Measurements from ENCODE around the gene FAF2.

Gene FAF2

GRCh38 chr5:176454724-176455394 lies 6.7 kb downstream of the FAF2 start:
- in situ Hi-C loops (cut with MboI; ENCODE audit: low sequenced_read_pairs): no loop called here
- Histone ChIP-seq H3K9me3 (no peaks in the 10 kb centered on the region), H3K4me1 (peaks cover 4% of the 10 kb centered on the region; the same call in 1 of the 2 replicates), H3K4me3 (no peak overlapping the region), H3K36me3 (replicated peaks) (peaks cover 26% of the 10 kb centered on the region), H3K27me3 (ENCODE audit: low read depth) (no peaks in the 10 kb centered on the region)
- DNase-seq (ENCODE audit: low spot score in 2 of 2): no peak

GRCh38 chr5:176458904-176459561 lies 10.8 kb downstream of the FAF2 start:
- in situ Hi-C loops (cut with MboI; ENCODE audit: low sequenced_read_pairs): no loop called here
- no peaks in the 10 kb centered on the region for H3K4me1 ChIP-seq
- no peaks in the 10 kb centered on the region for H3K27me3 ChIP-seq (ENCODE audit: low read depth)
- H3K4me3 ChIP-seq: no peak overlapping the region
- H3K36me3 ChIP-seq (replicated peaks): peaks cover 7% of the 10 kb centered on the region
- no peak for DNase-seq (ENCODE audit: low spot score in 2 of 2)
- H3K9me3 ChIP-seq: no peaks in the 10 kb centered on the region

GRCh38 chr5:176461349-176461748 lies 13.2 kb downstream of the FAF2 start:
- no peaks in the 10 kb centered on the region for H3K4me1 ChIP-seq
- no peak overlapping the region for H3K4me3 ChIP-seq
- in situ Hi-C loops (cut with MboI; ENCODE audit: low sequenced_read_pairs): no loop called here
- peaks cover 9% of the 10 kb centered on the region; the same call in 1 of the 2 replicates for H3K36me3 ChIP-seq (replicated peaks)
- H3K27me3 ChIP-seq (ENCODE audit: low read depth): no peaks in the 10 kb centered on the region
- no peaks in the 10 kb centered on the region for H3K9me3 ChIP-seq
- no peak for DNase-seq (ENCODE audit: low spot score in 2 of 2)

GRCh38 chr5:176463113-176463764 lies 15.1 kb downstream of the FAF2 start:
- no peaks in the 10 kb centered on the region for H3K9me3 ChIP-seq
- H3K4me1 ChIP-seq: no peaks in the 10 kb centered on the region
- peaks cover 13% of the 10 kb centered on the region; the same call in 1 of the 2 replicates for H3K36me3 ChIP-seq (replicated peaks)
- no peaks in the 10 kb centered on the region for H3K27me3 ChIP-seq (ENCODE audit: low read depth)
- in situ Hi-C loops (cut with MboI; ENCODE audit: low sequenced_read_pairs): no loop called here
- H3K4me3 ChIP-seq: no peak overlapping the region
- no peak for DNase-seq (ENCODE audit: low spot score in 2 of 2)

- Histone ChIP-seq H3K27me3 (ENCODE audit: low read depth) (no peaks in the 10 kb centered on the region), H3K36me3 (replicated peaks) (peaks cover 13% of the 10 kb centered on the region; the same call in 1 of the 2 replicates), H3K4me1 (no peaks in the 10 kb centered on the region), H3K9me3 (no peaks in the 10 kb centered on the region), H3K4me3 (no peak overlapping the region)
- in situ Hi-C loops (cut with MboI; ENCODE audit: low sequenced_read_pairs): no loop called here
- DNase-seq (ENCODE audit: low spot score in 2 of 2): no peak
Observed at GRCh38 chr5:176466245-176466871, 18.2 kb downstream of the FAF2 start.

- DNase-seq (ENCODE audit: low spot score in 2 of 2): no peak
- peaks cover 4% of the 10 kb centered on the region for H3K4me1 ChIP-seq
- no peak overlapping the region for H3K4me3 ChIP-seq
- peaks cover 16% of the 10 kb centered on the region; the same call in 1 of the 2 replicates for H3K36me3 ChIP-seq (replicated peaks)
- in situ Hi-C loops (cut with MboI; ENCODE audit: low sequenced_read_pairs): no loop called here
- H3K9me3 ChIP-seq: no peaks in the 10 kb centered on the region; the same call in 1 of the 2 replicates
- H3K27me3 ChIP-seq (ENCODE audit: low read depth): no peaks in the 10 kb centered on the region
Observed at GRCh38 chr5:176469296-176469695, 21.1 kb downstream of the FAF2 start.

GRCh38 chr5:176470539-176470938 lies 22.4 kb downstream of the FAF2 start:
- no peaks in the 10 kb centered on the region; the same call in 1 of the 2 replicates for H3K9me3 ChIP-seq
- in situ Hi-C loops (cut with MboI; ENCODE audit: low sequenced_read_pairs): no loop called here
- no peak for DNase-seq (ENCODE audit: low spot score in 2 of 2)
- H3K27me3 ChIP-seq (ENCODE audit: low read depth): no peaks in the 10 kb centered on the region
- H3K36me3 ChIP-seq (replicated peaks): peaks cover 15% of the 10 kb centered on the region; the same call in 1 of the 2 replicates
- peaks cover 4% of the 10 kb centered on the region for H3K4me1 ChIP-seq
- H3K4me3 ChIP-seq: no peak overlapping the region

- H3K4me3 ChIP-seq: no peak overlapping the region
- peaks cover 10% of the 10 kb centered on the region; the same call in 1 of the 2 replicates for H3K36me3 ChIP-seq (replicated peaks)
- in situ Hi-C loops (cut with MboI; ENCODE audit: low sequenced_read_pairs): no loop called here
- DNase-seq (ENCODE audit: low spot score in 2 of 2): no peak
- H3K27me3 ChIP-seq (ENCODE audit: low read depth): no peaks in the 10 kb centered on the region
- H3K9me3 ChIP-seq: no peaks in the 10 kb centered on the region; the same call in 1 of the 2 replicates
- H3K4me1 ChIP-seq: peaks cover 4% of the 10 kb centered on the region
Observed at GRCh38 chr5:176471098-176471497, 22.9 kb downstream of the FAF2 start.

- Histone ChIP-seq H3K9me3 (no peaks in the 10 kb centered on the region; the same call in 1 of the 2 replicates), H3K4me3 (no peak overlapping the region), H3K4me1 (peaks cover 4% of the 10 kb centered on the region), H3K27me3 (ENCODE audit: low read depth) (no peaks in the 10 kb centered on the region), H3K36me3 (replicated peaks) (0 out of 2 replicates have a peak, but pooled peaks cover 3% of the 10 kb centered on the region)
- no peak for DNase-seq (ENCODE audit: low spot score in 2 of 2)
- in situ Hi-C loops (cut with MboI; ENCODE audit: low sequenced_read_pairs): no loop called here
Observed at GRCh38 chr5:176473335-176474006, 25.3 kb downstream of the FAF2 start.

- H3K36me3 ChIP-seq (replicated peaks): peaks cover 8% of the 10 kb centered on the region
- no peaks in the 10 kb centered on the region for H3K27me3 ChIP-seq (ENCODE audit: low read depth)
- DNase-seq (ENCODE audit: low spot score in 2 of 2): peak in 1 of 2 experiments; percentile 13
- H3K4me3 ChIP-seq: no peak overlapping the region
- in situ Hi-C loops (cut with MboI; ENCODE audit: low sequenced_read_pairs): no loop called here
- peaks cover 4% of the 10 kb centered on the region for H3K4me1 ChIP-seq
- no peaks in the 10 kb centered on the region; the same call in 1 of the 2 replicates for H3K9me3 ChIP-seq
Observed at GRCh38 chr5:176474476-176474875, 26.3 kb downstream of the FAF2 start.

- Histone ChIP-seq H3K36me3 (replicated peaks) (peaks cover 36% of the 10 kb centered on the region), H3K4me1 (no peaks in the 10 kb centered on the region; the same call in 1 of the 2 replicates), H3K9me3 (no peaks in the 10 kb centered on the region), H3K27me3 (ENCODE audit: low read depth) (no peaks in the 10 kb centered on the region), H3K4me3 (no peak overlapping the region)
- no peak for DNase-seq (ENCODE audit: low spot score in 2 of 2)
- in situ Hi-C loops (cut with MboI; ENCODE audit: low sequenced_read_pairs): no loop called here
Observed at GRCh38 chr5:176481711-176482110, 33.5 kb downstream of the FAF2 start.

- DNase-seq (ENCODE audit: low spot score in 2 of 2): no peak
- no peak overlapping the region for H3K4me3 ChIP-seq
- H3K36me3 ChIP-seq (replicated peaks): peaks cover 57% of the 10 kb centered on the region
- H3K27me3 ChIP-seq (ENCODE audit: low read depth): no peaks in the 10 kb centered on the region
- in situ Hi-C loops (cut with MboI; ENCODE audit: low sequenced_read_pairs): no loop called here
- no peaks in the 10 kb centered on the region; the same call in 1 of the 2 replicates for H3K4me1 ChIP-seq
- H3K9me3 ChIP-seq: no peaks in the 10 kb centered on the region
Observed at GRCh38 chr5:176485176-176485575, 37.0 kb downstream of the FAF2 start.

- no peaks in the 10 kb centered on the region; the same call in 1 of the 2 replicates for H3K4me1 ChIP-seq
- no peak overlapping the region for H3K4me3 ChIP-seq
- peaks cover 62% of the 10 kb centered on the region for H3K36me3 ChIP-seq (replicated peaks)
- no peaks in the 10 kb centered on the region for H3K9me3 ChIP-seq
- no peak for DNase-seq (ENCODE audit: low spot score in 2 of 2)
- H3K27me3 ChIP-seq (ENCODE audit: low read depth): no peaks in the 10 kb centered on the region
- in situ Hi-C loops (cut with MboI; ENCODE audit: low sequenced_read_pairs): no loop called here
Observed at GRCh38 chr5:176486189-176486757, 38.1 kb downstream of the FAF2 start.
